ENCODE data around the gene SNAP29. TPM values are rescaled to one million over a fixed set of nuclear protein-coding genes. Genes with fewer than 3 reads are reported as not detected.

The SNAP29 gene
- total and polyA plus RNA-seq, 9 of the 15 experiments (the other 6 are each of a cell fraction or from before 2014, with no cell fraction given): 19.5 to 250 (median 75.9) TPM

DNA sequence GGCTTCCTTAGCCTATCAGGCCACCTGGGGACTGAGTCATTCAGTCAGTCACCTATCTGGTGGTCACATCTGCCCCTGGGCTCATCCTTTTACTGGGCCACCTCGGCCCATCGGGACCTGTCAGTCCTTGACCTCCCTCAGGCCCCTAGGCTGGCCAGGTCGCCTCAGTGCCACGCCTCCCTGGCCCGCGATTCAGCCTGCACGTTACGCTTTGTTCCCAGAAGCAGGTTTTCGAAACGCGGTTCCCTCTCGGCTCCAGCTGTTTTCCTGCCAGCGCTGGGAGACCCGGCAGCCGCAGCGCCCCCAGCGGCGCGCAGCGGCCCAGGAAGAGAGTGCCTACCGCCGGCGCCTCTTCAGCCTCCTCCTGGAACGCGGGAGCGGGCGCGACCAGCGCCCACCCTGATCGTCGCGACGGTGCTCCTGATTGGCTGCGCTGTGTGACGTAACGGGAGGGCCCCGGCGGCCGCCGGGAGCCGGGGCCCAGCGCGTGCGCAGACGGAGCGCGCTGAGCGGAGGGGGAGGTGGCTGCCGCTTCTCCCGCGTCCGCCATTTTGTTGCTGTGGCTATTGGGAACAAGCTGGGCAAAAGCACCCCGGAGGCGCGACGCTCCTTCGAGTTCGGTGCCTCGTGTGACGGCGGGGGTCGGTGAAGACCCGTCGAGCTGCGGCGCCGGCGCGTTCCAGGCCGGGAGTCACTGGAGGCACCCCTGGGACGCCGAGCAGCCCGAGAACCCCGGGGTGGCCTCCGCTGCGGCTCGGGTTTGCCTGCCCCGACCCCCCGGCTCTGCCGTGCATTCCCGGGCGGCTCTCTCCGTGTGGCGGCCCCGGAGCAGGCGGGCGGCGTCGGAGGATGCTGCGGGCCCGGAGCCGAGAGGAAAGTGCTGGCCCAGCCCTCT, 58.4 kb downstream of the SNAP29 start, which contains the start of gene CRKL (continued):
- TF ChIP-seq, protein P1, sequence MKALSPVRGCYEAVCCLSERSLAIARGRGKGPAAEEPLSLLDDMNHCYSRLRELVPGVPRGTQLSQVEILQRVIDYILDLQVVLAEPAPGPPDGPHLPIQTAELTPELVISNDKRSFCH (CRISPR knock-in tag; IDR thresholded peaks at IDR 0.05): no peak
- TF ChIP-seq, protein P1 (tag; IDR thresholded peaks at IDR 0.05): no peak
- TF ChIP-seq, protein P2, sequence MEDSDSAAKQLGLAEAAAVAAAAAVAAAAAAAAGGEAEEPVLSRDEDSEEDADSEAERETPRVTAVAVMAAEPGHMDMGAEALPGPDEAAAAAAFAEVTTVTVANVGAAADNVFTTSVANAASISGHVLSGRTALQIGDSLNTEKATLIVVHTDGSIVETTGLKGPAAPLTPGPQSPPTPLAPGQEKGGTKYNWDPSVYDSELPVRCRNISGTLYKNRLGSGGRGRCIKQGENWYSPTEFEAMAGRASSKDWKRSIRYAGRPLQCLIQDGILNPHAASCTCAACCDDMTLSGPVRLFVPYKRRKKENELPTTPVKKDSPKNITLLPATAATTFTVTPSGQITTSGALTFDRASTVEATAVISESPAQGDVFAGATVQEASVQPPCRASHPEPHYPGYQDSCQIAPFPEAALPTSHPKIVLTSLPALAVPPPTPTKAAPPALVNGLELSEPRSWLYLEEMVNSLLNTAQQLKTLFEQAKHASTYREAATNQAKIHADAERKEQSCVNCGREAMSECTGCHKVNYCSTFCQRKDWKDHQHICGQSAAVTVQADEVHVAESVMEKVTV (CRISPR knock-in tag; IDR thresholded peaks at IDR 0.05): no peak
- TF ChIP-seq YY1 (IDR thresholded peaks at IDR 0.05; ENCODE audit: borderline replicate concordance in 1 of 3, control insufficient read depth in 1 of 3, extremely low read depth in 1 of 3, insufficient read depth in 3 of 3, insufficient read length in 1 of 3, insufficient replicate concordance in 2 of 3, low read depth in 1 of 3, low read length in 2 of 3) (peak in 2 of 3 experiments; percentile 97 to 99), ZNF785 (CRISPR knock-in tag; IDR thresholded peaks at IDR 0.05) (no peak), ZZZ3 (IDR thresholded peaks at IDR 0.05) (no peak), POLR2AphosphoS2 (IDR thresholded peaks at IDR 0.05; ENCODE audit: low read length) (peak; percentile 94; the same call in 1 of the 2 replicates), RUNX1 (IDR thresholded peaks at IDR 0.05; ENCODE audit: low read depth) (no peak), TEAD1 (CRISPR knock-in tag; IDR thresholded peaks at IDR 0.05) (no peak), ZNF24 (IDR thresholded peaks at IDR 0.05) (no peak), NR4A1 (CRISPR knock-in tag; IDR thresholded peaks at IDR 0.05) (no peak), NR4A1 (tag; IDR thresholded peaks at IDR 0.05) (no peak), SAFB (IDR thresholded peaks at IDR 0.05; ENCODE audit: borderline replicate concordance, low read depth, low read length) (peak; percentile 77), PYGO2 (tag; IDR thresholded peaks at IDR 0.05) (no peak), SRSF3 (IDR thresholded peaks at IDR 0.05; ENCODE audit: insufficient read depth, low read length) (no peak; the same call in 1 of the 2 replicates), ZNF174 (CRISPR knock-in tag; IDR thresholded peaks at IDR 0.05) (no peak), MYC (IDR thresholded peaks at IDR 0.05; ENCODE audit: low read depth, low read length) (peak; percentile 99), MYC (CRISPR knock-in tag; IDR thresholded peaks at IDR 0.05; ENCODE audit: borderline replicate concordance, low read depth) (no peak), NCOA4 (IDR thresholded peaks at IDR 0.05; ENCODE audit: partially characterized antibody) (no peak)
- TF ChIP-seq, protein P3, sequence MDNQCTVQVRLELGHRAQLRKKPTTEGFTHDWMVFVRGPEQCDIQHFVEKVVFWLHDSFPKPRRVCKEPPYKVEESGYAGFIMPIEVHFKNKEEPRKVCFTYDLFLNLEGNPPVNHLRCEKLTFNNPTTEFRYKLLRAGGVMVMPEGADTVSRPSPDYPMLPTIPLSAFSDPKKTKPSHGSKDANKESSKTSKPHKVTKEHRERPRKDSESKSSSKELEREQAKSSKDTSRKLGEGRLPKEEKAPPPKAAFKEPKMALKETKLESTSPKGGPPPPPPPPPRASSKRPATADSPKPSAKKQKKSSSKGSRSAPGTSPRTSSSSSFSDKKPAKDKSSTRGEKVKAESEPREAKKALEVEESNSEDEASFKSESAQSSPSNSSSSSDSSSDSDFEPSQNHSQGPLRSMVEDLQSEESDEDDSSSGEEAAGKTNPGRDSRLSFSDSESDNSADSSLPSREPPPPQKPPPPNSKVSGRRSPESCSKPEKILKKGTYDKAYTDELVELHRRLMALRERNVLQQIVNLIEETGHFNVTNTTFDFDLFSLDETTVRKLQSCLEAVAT (IDR thresholded peaks at IDR 0.05): no peak
- TF ChIP-seq, protein P4, sequence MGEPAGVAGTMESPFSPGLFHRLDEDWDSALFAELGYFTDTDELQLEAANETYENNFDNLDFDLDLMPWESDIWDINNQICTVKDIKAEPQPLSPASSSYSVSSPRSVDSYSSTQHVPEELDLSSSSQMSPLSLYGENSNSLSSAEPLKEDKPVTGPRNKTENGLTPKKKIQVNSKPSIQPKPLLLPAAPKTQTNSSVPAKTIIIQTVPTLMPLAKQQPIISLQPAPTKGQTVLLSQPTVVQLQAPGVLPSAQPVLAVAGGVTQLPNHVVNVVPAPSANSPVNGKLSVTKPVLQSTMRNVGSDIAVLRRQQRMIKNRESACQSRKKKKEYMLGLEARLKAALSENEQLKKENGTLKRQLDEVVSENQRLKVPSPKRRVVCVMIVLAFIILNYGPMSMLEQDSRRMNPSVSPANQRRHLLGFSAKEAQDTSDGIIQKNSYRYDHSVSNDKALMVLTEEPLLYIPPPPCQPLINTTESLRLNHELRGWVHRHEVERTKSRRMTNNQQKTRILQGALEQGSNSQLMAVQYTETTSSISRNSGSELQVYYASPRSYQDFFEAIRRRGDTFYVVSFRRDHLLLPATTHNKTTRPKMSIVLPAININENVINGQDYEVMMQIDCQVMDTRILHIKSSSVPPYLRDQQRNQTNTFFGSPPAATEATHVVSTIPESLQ (CRISPR knock-in tag; IDR thresholded peaks at IDR 0.05): no peak
